IPS-20b (cell line): ENCODE data around the gene MCTP1.

Experiments used
- H3K27ac ChIP-seq: one replicate; pipeline ENCODE4 v1.5.1; 2013; ENCODE audit warnings: low read length
- H3K27me3 ChIP-seq: 2 replicates; pipeline ENCODE4 v1.6.1; 2013; ENCODE audit warnings: mild to moderate bottlenecking, low read length, inconsistent platforms; ENCODE audit not compliant: insufficient read depth
- H3K36me3 ChIP-seq: 2 replicates; pipeline ENCODE4 v1.6.1; 2013; ENCODE audit warnings: low read depth, mild to moderate bottlenecking, inconsistent platforms, low read length, moderate library complexity; ENCODE audit not compliant: insufficient read depth
- H3K4me1 ChIP-seq: 2 replicates; pipeline ENCODE4 v1.6.1; 2013; ENCODE audit warnings: mild to moderate bottlenecking, control low read depth, inconsistent platforms, low read length, moderate library complexity; ENCODE audit not compliant: insufficient read depth
- H3K4me3 ChIP-seq: 2 replicates; pipeline ENCODE4 v1.5.1; 2013; ENCODE audit warnings: mild to moderate bottlenecking, low read length, inconsistent platforms
- H3K9ac ChIP-seq: 2 replicates; pipeline ENCODE4 v1.6.1; 2013; ENCODE audit warnings: low read depth, mild to moderate bottlenecking, inconsistent platforms, low read length, moderate library complexity
- H3K9me3 ChIP-seq: 2 replicates; pipeline ENCODE4 v1.6.1; 2013; ENCODE audit warnings: mild to moderate bottlenecking, low read depth, low read length, inconsistent platforms; ENCODE audit not compliant: insufficient read depth

The MCTP1 gene

GRCh38 chr5:95283022-95283615 lies 1.8 kb downstream of the MCTP1 start:
- H3K36me3 ChIP-seq = no peaks in the 10 kb centered on the region
- H3K4me3 ChIP-seq = peak overlapping the region; percentile 73
- peaks cover 50% of the 10 kb centered on the region for H3K27me3 ChIP-seq
- peaks cover 25% of the 10 kb centered on the region for H3K4me1 ChIP-seq
- no peak overlapping the region for H3K9ac ChIP-seq
- no peaks in the 10 kb centered on the region for H3K9me3 ChIP-seq
- no peak overlapping the region for H3K27ac ChIP-seq

GRCh38 chr5:95281226-95281625 lies 3.7 kb downstream of the MCTP1 start:
- Histone ChIP-seq H3K27ac (no peak overlapping the region), H3K9me3 (no peaks in the 10 kb centered on the region), H3K4me3 (no peak overlapping the region), H3K9ac (no peak overlapping the region), H3K36me3 (no peaks in the 10 kb centered on the region), H3K4me1 (peaks cover 28% of the 10 kb centered on the region), H3K27me3 (peaks cover 34% of the 10 kb centered on the region)

DNA sequence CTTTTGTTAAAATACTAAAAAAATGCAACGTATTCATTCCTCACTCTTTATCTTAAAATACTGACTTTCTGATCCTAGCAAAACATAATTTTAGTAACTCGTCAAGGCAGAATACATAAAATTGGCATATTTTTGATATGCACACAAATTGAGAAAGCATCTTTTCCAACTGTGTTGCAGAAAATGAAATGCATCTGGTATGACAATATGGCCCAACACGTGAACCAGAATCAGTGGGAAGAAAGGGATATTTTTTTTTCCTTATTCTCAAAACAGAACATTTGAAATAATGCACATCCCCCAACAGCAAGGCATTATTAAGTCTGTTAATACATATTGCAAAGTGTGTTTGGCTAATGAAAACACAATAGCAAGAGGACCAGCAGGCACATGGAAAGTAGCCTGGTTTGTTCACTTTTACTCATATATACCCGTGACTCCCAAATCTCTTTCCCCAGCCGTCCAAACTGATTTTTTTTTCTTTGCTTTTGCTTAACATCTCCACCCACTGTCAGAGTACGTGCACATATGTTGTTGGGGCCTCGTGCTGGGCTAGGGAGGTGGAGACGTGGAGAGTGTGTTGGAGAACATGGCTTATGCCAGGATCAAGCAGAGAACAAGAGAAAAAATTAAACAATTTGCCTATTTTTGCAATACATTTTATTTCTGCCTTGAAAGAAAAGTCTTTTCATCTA lies 4.3 kb downstream of the MCTP1 start:
- Histone ChIP-seq H3K9me3 (no peaks in the 10 kb centered on the region), H3K36me3 (no peaks in the 10 kb centered on the region), H3K27ac (no peak overlapping the region), H3K4me3 (no peak overlapping the region), H3K9ac (no peak overlapping the region), H3K27me3 (peaks cover 27% of the 10 kb centered on the region), H3K4me1 (peaks cover 28% of the 10 kb centered on the region)

GRCh38 chr5:95274011-95274410 lies 10.9 kb downstream of the MCTP1 start:
- no peak overlapping the region for H3K9ac ChIP-seq
- H3K4me3 ChIP-seq = no peak overlapping the region
- H3K27ac ChIP-seq = no peak overlapping the region
- no peaks in the 10 kb centered on the region for H3K36me3 ChIP-seq
- H3K27me3 ChIP-seq = no peaks in the 10 kb centered on the region
- H3K4me1 ChIP-seq = 0 out of 2 replicates have a peak, but pooled peaks cover 3% of the 10 kb centered on the region
- H3K9me3 ChIP-seq = no peaks in the 10 kb centered on the region

DNA sequence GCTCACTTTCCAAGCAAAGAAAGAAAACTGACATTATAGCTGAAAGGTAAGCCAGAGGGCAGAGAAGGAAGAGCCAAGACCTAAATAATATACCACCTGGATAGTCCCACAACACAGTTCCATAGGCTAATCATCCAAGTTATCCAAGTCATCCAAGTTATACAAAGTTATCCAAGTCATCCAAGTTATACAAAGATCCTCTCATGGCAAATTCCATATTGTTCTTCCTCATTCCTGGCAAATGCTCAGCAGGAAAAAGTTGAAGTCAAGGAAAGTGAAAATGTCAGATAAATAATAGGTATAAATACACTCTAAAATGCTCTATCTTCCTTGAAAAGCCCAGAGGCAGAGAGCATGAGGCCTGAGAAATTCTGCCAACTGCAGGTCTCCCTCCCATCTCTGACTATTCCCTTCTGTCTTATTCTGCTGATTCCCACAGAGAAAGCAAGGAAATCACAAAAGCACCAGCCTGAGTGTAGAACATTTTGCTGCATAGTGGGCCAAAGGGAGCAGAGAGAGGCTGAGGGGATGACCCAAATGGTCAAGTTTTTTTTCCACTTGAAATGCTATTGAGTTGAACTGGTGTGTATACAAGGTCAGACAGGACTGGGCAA lies 12.5 kb downstream of the MCTP1 start:
- no peaks in the 10 kb centered on the region for H3K9me3 ChIP-seq
- no peaks in the 10 kb centered on the region for H3K36me3 ChIP-seq
- 0 out of 2 replicates have a peak, but pooled peaks cover 3% of the 10 kb centered on the region for H3K4me1 ChIP-seq
- H3K27ac ChIP-seq = no peak overlapping the region
- H3K4me3 ChIP-seq = no peak overlapping the region
- no peak overlapping the region for H3K9ac ChIP-seq
- no peaks in the 10 kb centered on the region for H3K27me3 ChIP-seq

DNA sequence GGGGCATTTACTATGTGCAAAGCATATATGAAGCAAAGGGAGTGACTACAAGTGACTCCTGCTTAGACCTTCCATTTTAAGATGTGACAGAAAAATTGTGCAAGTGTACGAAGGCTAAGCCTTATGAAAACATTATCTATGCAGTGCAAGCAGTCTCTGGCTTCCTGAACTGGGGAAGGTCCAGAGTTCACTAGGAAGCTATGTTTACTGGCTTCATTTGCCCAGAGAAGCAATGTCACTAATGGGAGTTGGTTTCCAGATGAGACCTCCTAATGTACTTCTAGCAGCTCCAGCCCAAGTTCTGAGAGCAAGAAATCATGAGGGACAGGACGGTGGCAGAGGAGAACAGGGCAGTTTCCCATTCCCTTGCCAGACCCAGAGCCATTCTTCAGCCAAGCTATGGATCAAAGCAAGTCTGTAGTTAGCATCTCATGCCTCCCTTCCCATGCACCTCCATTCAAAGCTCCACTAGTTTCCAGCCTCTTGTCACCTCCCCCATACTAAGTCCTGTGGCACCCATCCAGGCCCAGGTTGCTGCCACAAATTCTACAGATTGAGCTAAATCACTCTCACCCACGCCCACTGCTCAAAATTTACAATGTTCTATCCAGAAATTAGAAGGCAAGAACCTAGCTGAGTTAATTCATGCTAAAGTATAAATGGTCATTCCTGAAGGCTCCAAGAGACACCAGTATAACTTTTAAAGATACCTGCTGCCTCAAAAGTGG lies 21.8 kb downstream of the MCTP1 start:
- Histone ChIP-seq H3K36me3 (no peaks in the 10 kb centered on the region), H3K9me3 (no peaks in the 10 kb centered on the region), H3K9ac (no peak overlapping the region), H3K4me1 (peaks cover 3% of the 10 kb centered on the region; the same call in 1 of the 2 replicates), H3K4me3 (no peak overlapping the region), H3K27ac (no peak overlapping the region), H3K27me3 (no peaks in the 10 kb centered on the region)

- Histone ChIP-seq H3K27ac (no peak overlapping the region), H3K9me3 (no peaks in the 10 kb centered on the region), H3K27me3 (no peaks in the 10 kb centered on the region), H3K9ac (no peak overlapping the region), H3K4me3 (no peak overlapping the region), H3K36me3 (no peaks in the 10 kb centered on the region), H3K4me1 (peaks cover 3% of the 10 kb centered on the region; the same call in 1 of the 2 replicates)
These were observed 23.3 kb downstream of the MCTP1 start for GRCh38 chr5:95261437-95262175.

- H3K9ac ChIP-seq = no peak overlapping the region
- no peaks in the 10 kb centered on the region for H3K27me3 ChIP-seq
- H3K36me3 ChIP-seq = no peaks in the 10 kb centered on the region
- 0 out of 2 replicates have a peak, but pooled peaks cover 3% of the 10 kb centered on the region for H3K4me1 ChIP-seq
- no peak overlapping the region for H3K27ac ChIP-seq
- no peak overlapping the region for H3K4me3 ChIP-seq
- H3K9me3 ChIP-seq = no peaks in the 10 kb centered on the region
These were observed 27.9 kb downstream of the MCTP1 start for GRCh38 chr5:95256991-95257390.

DNA sequence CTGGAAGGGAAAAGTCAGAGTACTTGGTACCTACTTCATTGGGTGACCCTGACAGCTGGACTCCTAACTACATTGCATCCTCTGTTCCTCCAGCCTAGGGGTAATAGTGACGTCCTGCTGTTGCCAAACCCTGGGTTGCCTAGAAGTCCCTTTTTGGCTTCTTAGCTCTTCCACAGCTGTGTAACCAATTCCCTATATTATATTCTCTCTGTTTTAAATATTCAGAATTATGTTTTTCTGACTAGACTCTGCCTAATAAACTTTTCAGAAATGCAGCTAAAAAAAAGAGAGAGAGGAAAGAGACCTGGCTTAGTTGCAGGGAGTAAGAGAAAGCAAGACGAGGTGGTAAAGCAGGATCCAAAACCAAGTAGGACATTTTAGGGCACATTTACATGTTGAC lies 28.4 kb downstream of the MCTP1 start:
- Histone ChIP-seq H3K27me3 (no peaks in the 10 kb centered on the region), H3K4me3 (no peak overlapping the region), H3K36me3 (no peaks in the 10 kb centered on the region), H3K27ac (no peak overlapping the region), H3K9ac (no peak overlapping the region), H3K4me1 (0 out of 2 replicates have a peak, but pooled peaks cover 4% of the 10 kb centered on the region), H3K9me3 (no peaks in the 10 kb centered on the region)

DNA sequence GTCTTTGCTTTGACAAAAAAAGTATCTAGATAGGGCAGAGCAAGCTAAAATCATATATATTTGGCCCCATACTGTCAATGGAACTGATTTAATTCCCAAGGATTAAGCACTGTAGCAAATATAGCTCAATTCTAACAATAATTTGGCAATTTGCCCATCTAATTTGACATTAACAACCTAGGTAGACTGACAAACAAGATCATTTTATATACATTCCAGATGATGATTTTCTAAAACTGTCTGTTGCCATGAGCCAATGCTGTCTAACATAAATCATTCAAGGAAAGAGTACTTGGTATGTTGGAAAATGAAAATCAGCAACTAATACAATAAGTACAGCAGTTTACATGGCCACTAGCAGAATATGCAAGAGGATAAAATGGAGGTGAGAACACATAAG lies 32.1 kb downstream of the MCTP1 start:
- Histone ChIP-seq H3K4me1 (peaks cover 4% of the 10 kb centered on the region; the same call in 1 of the 2 replicates), H3K9me3 (no peaks in the 10 kb centered on the region), H3K27me3 (no peaks in the 10 kb centered on the region), H3K9ac (no peak overlapping the region), H3K36me3 (no peaks in the 10 kb centered on the region), H3K27ac (no peak overlapping the region), H3K4me3 (no peak overlapping the region)

- Histone ChIP-seq H3K4me3 (no peak overlapping the region), H3K27ac (no peak overlapping the region), H3K9me3 (no peaks in the 10 kb centered on the region), H3K4me1 (peaks cover 4% of the 10 kb centered on the region; the same call in 1 of the 2 replicates), H3K36me3 (no peaks in the 10 kb centered on the region), H3K9ac (no peak overlapping the region), H3K27me3 (no peaks in the 10 kb centered on the region)
These were observed 33.7 kb downstream of the MCTP1 start for GRCh38 chr5:95251185-95251584.
